Thoracic aorta (tissue), 2 donors: ENCODE results near the gene CENPP. TPM values are rescaled to one million over a fixed set of nuclear protein-coding genes. Genes with fewer than 3 reads are reported as not detected.

ENCODE experiments used
- ATAC-seq: fragments of 150-250 bp; one replicate; pipeline ENCODE4 v1.8.0; 2017; ENCODE audit warnings: low read depth; ENCODE audit not compliant: insufficient number of reproducible peaks, low FRiP score
- DNase-seq: peaks from one replicate; pipeline ENCODE4 v3.0.0-alpha.2; 2020; ENCODE audit warnings: low spot score
- H3K27ac ChIP-seq, 2 donors: fragments of 200-600 bp; sonication (generic); 1 replicate in 1 of 2; 2 replicates in 1 of 2; pipeline ENCODE4 v1.5.1; 2016; ENCODE audit warnings: mild to moderate bottlenecking in 2 of 2, moderate library complexity in 2 of 2
- H3K27me3 ChIP-seq: fragments of 200-600 bp; sonication (generic); replicated peaks from 2 replicates; pipeline ENCODE4 v1.6.0; 2016; ENCODE audit warnings: mild to moderate bottlenecking; ENCODE audit not compliant: insufficient read depth
- H3K36me3 ChIP-seq: fragments of 200-600 bp; sonication (generic); one replicate; pipeline ENCODE4 v1.5.1; 2016
- H3K4me1 ChIP-seq, 2 donors: fragments of 200-600 bp; sonication (generic); 1 replicate in 1 of 2; 2 replicates in 1 of 2; pipeline versions ENCODE4 v1.5.1 to v1.6.0; 2016; ENCODE audit warnings: low read depth in 2 of 2, mild to moderate bottlenecking in 1 of 2; ENCODE audit not compliant: control insufficient read depth in 1 of 2
- H3K4me3 ChIP-seq: fragments of 200-600 bp; sonication (generic); 2 replicates; pipeline ENCODE4 v1.5.1; 2016; ENCODE audit warnings: mild to moderate bottlenecking
- H3K9me3 ChIP-seq: fragments of 200-600 bp; sonication (generic); 2 replicates; pipeline ENCODE4 v1.5.1; 2016
- total RNA-seq, 2 donors: library from RNA; depleted of rRNA; stranded (reverse); fragments of >200 nt; gene quantifications; one replicate each; pipeline versions ENCODE4 v1.1.0 to v1.2.3, GENCODE V29; 2016
- TF ChIP-seq, protein P1 (sequence below): fragments of 200-600 bp; sonication (generic); IDR thresholded peaks from one replicate; pipeline ENCODE4 v1.5.1; 2019; ENCODE audit warnings: antibody characterized with exemption

Gene CENPP
- total RNA-seq, 2 donors from 2014 or later, result 3.8 to 13.6 TPM

DNA sequence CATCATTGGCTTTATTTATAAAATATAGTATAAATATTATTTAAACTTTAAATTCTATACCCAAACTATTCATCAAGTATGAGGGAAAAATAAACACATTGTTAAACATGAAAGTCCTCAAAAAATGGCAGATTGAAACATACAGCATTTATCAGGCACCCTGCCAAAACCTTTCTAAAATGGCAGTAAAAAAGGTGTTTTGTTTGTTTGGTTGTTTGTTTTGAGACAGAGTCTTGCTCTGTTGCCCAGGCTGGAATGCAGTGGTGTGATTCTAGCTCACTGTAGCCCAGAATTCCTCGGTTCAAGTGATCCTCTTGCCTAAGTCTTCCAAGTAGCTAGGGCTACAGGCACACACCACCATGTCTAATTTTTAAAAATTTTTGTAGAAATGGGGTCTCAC lies 270.2 kb downstream of the CENPP start:
- DNase-seq (no peak), ATAC-seq (no peak)
- H3K27me3 ChIP-seq, result no peaks in the 10 kb centered on the region
- no peaks in the 10 kb centered on the region for H3K36me3 ChIP-seq
- H3K4me1 ChIP-seq, result peaks cover 28 to 79% of the 10 kb centered on the region in 2 donors
- TF ChIP-seq, protein P1, sequence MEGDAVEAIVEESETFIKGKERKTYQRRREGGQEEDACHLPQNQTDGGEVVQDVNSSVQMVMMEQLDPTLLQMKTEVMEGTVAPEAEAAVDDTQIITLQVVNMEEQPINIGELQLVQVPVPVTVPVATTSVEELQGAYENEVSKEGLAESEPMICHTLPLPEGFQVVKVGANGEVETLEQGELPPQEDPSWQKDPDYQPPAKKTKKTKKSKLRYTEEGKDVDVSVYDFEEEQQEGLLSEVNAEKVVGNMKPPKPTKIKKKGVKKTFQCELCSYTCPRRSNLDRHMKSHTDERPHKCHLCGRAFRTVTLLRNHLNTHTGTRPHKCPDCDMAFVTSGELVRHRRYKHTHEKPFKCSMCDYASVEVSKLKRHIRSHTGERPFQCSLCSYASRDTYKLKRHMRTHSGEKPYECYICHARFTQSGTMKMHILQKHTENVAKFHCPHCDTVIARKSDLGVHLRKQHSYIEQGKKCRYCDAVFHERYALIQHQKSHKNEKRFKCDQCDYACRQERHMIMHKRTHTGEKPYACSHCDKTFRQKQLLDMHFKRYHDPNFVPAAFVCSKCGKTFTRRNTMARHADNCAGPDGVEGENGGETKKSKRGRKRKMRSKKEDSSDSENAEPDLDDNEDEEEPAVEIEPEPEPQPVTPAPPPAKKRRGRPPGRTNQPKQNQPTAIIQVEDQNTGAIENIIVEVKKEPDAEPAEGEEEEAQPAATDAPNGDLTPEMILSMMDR, result no peak
- H3K4me3 ChIP-seq, result no peak overlapping the region
- no peaks in the 10 kb centered on the region for H3K9me3 ChIP-seq
- H3K27ac ChIP-seq, result no peak overlapping the region

DNA sequence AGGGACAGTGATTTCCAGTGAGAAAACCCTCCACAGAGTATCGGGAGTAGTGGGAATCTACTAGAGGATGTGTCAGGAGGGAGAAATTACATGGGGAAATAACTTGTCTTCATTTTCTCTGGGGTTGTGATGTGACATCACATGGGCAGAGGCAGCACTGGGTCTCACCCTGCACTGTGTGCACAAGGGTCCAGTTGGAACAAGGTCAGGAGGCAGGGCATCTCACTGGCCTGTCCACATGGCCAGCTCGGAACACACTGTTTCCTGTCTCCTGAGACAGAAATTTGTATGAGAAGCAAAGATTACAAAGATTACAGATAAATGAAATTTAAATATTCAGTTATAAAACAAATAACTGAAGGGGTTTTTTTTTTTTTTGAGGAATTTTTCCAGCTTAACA lies 272.6 kb downstream of the CENPP start:
- no peaks in the 10 kb centered on the region for H3K27me3 ChIP-seq
- no peaks in the 10 kb centered on the region for H3K36me3 ChIP-seq
- ATAC-seq, result no peak
- no peak for DNase-seq
- H3K4me1 ChIP-seq, result peaks cover 28 to 69% of the 10 kb centered on the region in 2 donors
- no peaks in the 10 kb centered on the region for H3K9me3 ChIP-seq
- TF ChIP-seq, protein P1, result no peak
- H3K4me3 ChIP-seq, result no peak overlapping the region
- peak overlapping the region; percentile 79 to 87 for H3K27ac ChIP-seq

DNA sequence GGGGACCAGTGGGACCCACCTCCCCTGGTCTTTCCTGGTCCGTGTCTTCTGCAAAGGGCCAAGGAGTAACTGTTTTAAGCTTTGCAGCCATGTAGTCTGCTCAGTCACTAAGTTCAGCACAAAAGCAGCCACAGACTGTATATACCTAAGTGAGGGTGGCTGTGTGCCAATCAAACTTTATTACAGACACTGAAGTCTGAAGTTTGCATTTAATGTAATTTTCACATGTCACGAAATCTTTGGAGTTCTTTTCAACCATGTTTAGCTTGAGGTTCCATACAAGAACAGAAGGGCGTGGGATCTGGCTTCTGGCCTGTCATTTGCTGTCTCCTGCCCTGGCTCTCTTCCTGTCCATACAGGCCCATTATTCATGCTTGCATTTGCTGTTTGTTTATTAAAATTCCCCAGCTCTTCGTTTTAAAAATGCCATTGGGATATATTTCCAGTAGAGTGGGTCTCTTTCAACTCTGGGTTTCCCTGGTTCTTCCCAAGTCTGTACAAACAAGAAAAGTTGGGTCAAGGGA lies 274.2 kb downstream of the CENPP start:
- peak overlapping the region; percentile 79 to 87 for H3K27ac ChIP-seq
- ATAC-seq, result no peak
- H3K9me3 ChIP-seq, result no peaks in the 10 kb centered on the region
- peaks cover 27 to 58% of the 10 kb centered on the region in 2 donors for H3K4me1 ChIP-seq
- TF ChIP-seq, protein P1, result no peak
- no peak for DNase-seq
- no peaks in the 10 kb centered on the region for H3K27me3 ChIP-seq
- no peak overlapping the region for H3K4me3 ChIP-seq
- H3K36me3 ChIP-seq, result no peaks in the 10 kb centered on the region

DNA sequence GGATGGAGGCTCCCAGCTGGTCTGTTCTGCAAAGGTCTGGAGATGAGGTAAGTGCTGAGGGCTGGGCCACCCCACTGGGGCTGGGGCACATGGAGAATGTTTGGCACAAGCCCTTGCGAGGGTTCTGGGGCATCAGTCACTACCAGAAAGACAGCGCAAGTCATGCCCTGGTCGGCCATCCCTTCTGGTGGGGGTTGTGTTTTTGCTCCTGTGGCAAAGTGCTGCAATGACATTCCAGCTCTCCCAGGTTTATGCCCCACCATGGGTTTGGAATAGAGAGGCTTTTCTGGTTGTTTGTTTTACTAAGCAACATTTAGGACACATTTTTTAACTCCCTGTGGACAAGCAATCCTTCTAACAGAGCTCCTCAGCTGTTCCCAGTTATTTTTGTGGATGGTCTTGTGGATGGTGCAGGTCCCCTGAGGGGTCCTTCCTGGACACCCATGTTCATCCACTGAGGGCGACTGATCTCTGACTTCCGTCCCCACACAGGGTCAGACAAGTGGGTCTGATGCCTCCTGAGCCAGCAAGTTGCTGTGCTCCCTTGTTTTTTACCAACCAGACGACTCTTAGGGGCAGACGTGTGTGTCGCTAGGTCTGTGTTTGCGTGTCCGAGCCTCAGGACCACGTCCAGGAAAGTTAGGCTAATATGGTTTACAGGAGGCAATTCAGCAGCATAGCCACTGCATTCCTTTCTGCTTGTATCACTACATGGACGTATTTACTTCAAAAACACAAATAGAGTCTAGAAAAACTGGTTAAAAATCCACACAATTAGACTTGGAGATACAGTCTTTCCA lies 274.9 kb downstream of the CENPP start:
- ATAC-seq (peak; percentile 58), DNase-seq (no peak)
- no peaks in the 10 kb centered on the region for H3K9me3 ChIP-seq
- peaks cover 27 to 58% of the 10 kb centered on the region in 2 donors for H3K4me1 ChIP-seq
- H3K4me3 ChIP-seq, result peak overlapping the region; percentile 13
- no peaks in the 10 kb centered on the region for H3K36me3 ChIP-seq
- TF ChIP-seq, protein P1, result no peak
- no peaks in the 10 kb centered on the region for H3K27me3 ChIP-seq
- H3K27ac ChIP-seq, result peak overlapping the region; percentile 79 to 87

DNA sequence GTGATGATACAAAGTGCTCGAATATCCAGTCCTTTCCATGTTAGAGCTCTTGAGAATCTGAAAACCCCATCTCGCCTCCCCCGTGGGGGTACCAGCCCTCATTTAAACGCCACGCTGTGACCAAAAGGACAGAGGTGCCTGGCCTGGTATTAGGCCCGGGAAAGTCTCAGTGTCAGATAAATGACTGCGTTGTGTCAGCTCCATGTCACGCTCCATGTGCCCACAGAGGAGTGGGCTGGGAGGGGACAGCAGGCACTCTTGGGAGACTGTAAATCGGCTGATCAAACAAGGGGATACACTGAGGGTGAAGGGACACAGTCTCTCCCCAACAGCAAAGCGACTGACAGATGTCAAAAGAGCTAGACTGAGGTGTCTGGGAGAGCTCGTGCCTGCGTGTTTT lies 275.7 kb downstream of the CENPP start:
- TF ChIP-seq, protein P1, result no peak
- no peaks in the 10 kb centered on the region for H3K27me3 ChIP-seq
- H3K27ac ChIP-seq, result peak overlapping the region; percentile 79 to 87
- H3K4me1 ChIP-seq, result peaks cover 27 to 53% of the 10 kb centered on the region in 2 donors
- no peak for ATAC-seq
- no peaks in the 10 kb centered on the region for H3K36me3 ChIP-seq
- no peaks in the 10 kb centered on the region for H3K9me3 ChIP-seq
- H3K4me3 ChIP-seq, result no peak overlapping the region
- no peak for DNase-seq
